Left lung (tissue), 10 donors: Measurements from ENCODE around the gene TPCN2. TPM values are rescaled to one million over a fixed set of nuclear protein-coding genes. Genes with fewer than 3 reads are reported as not detected.

Experiments used
- ATAC-seq: fragments of 200-7000 bp; cut with Tn5 transposase; one replicate; pipeline ENCODE4 v1.9.1; 2020; ENCODE audit warnings: moderate library complexity
- DNase-seq, 4 donors: peaks; one replicate each; pipeline ENCODE4 v3.0.0-alpha.2; 2013 to 2020
- H3K27ac ChIP-seq, 2 donors: fragments of 200-600 bp; sonication (generic) in 1 of 2; one replicate each; pipeline versions ENCODE4 v1.5.0 to v1.8.0; 2020 to 2021
- H3K27me3 ChIP-seq, 2 donors: fragments of 200-600 bp; sonication (generic) in 1 of 2; one replicate each; pipeline versions ENCODE4 v1.5.0 to v1.8.0; 2020 to 2021
- H3K36me3 ChIP-seq, 2 donors: fragments of 200-600 bp; sonication (generic) in 1 of 2; one replicate each; pipeline versions ENCODE4 v1.5.0 to v1.8.0; 2020 to 2021
- H3K4me1 ChIP-seq, 2 donors: fragments of 200-600 bp; one replicate each; pipeline ENCODE4 v1.8.0; 2021
- H3K4me3 ChIP-seq, 2 donors: fragments of 200-600 bp; sonication (generic) in 1 of 2; one replicate each; pipeline versions ENCODE4 v1.5.0 to v1.8.0; 2020 to 2021; ENCODE audit warnings: mild to moderate bottlenecking in 1 of 2
- H3K9me3 ChIP-seq, 2 donors: fragments of 200-600 bp; sonication (generic) in 1 of 2; one replicate each; pipeline versions ENCODE4 v1.5.0 to v1.8.0; 2020 to 2021
- intact Hi-C, 2 donors: fragments of 100-400 bp; cut with DNase I; formaldehyde crosslinking; loops; one replicate each; pipeline versions ENCODE4 v1.11.2 to v1.14.2; 2022
- microRNA-seq, 2 donors: library from miRNA; unstranded; fragments of <30 nt; microRNA quantifications; one replicate each; pipeline ENCODE4, GENCODE V29; 2019
- polyA plus RNA-seq, 6 donors: library from polyadenylated mRNA; unstranded; fragments of 120-200 nt; gene quantifications; one replicate each; pipeline ENCODE4 v1.2.1, GENCODE V29; 2013; ENCODE audit not compliant: insufficient read length in 6 of 6
- total RNA-seq, 2 donors: library from RNA; stranded (reverse); fragmentation: NEBNext Ultra II Directional; extraction: Animal tissue kit (Norgen Biotek cat#: 25700); gene quantifications; one replicate each; pipeline ENCODE4 v1.2.1, GENCODE V29; 2021
- TF ChIP-seq, protein P1 (sequence below), 2 donors: fragments of 200-600 bp; sonication (generic) in 1 of 2; IDR thresholded peaks; one replicate each; pipeline versions ENCODE4 v1.5.0 to v1.8.0; 2021; ENCODE audit warnings: antibody characterized with exemption in 2 of 2
- donor health status: DM: no; HTN: yes; CAD: no.
- donor health status: DM: no; HTN: no; CAD: no.

The TPCN2 gene
- total and polyA plus RNA-seq, 8 donors, result 12.1 to 22.0 (median 14.9) TPM

- TF ChIP-seq, protein P1, sequence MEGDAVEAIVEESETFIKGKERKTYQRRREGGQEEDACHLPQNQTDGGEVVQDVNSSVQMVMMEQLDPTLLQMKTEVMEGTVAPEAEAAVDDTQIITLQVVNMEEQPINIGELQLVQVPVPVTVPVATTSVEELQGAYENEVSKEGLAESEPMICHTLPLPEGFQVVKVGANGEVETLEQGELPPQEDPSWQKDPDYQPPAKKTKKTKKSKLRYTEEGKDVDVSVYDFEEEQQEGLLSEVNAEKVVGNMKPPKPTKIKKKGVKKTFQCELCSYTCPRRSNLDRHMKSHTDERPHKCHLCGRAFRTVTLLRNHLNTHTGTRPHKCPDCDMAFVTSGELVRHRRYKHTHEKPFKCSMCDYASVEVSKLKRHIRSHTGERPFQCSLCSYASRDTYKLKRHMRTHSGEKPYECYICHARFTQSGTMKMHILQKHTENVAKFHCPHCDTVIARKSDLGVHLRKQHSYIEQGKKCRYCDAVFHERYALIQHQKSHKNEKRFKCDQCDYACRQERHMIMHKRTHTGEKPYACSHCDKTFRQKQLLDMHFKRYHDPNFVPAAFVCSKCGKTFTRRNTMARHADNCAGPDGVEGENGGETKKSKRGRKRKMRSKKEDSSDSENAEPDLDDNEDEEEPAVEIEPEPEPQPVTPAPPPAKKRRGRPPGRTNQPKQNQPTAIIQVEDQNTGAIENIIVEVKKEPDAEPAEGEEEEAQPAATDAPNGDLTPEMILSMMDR (IDR thresholded peaks at IDR 0.05), result no peak
- Histone ChIP-seq H3K9me3 (no peaks in the 10 kb centered on the region), H3K36me3 (no peaks in the 10 kb centered on the region), H3K4me1 (no peaks in the 10 kb centered on the region), H3K27ac (no peak overlapping the region), H3K4me3 (no peak overlapping the region), H3K27me3 (no peaks in the 10 kb centered on the region)
- no peak for ATAC-seq
- intact Hi-C loops, result no loop called here
- no peak for DNase-seq
Measured at GRCh38 chr11:69174841-69175240, 126.1 kb downstream of the TPCN2 start.

GRCh38 chr11:69178819-69179482, 130.2 kb downstream of the TPCN2 start:
- TF ChIP-seq, protein P1 (IDR thresholded peaks at IDR 0.05), result no peak
- ATAC-seq (no peak), DNase-seq (no peak)
- no peak overlapping the region for H3K27ac ChIP-seq
- H3K27me3 ChIP-seq, result no peaks in the 10 kb centered on the region
- no peak overlapping the region for H3K4me3 ChIP-seq
- intact Hi-C loops, result no loop called here
- H3K4me1 ChIP-seq, result no peaks in the 10 kb centered on the region
- H3K9me3 ChIP-seq, result peaks cover 0 to 3% of the 10 kb centered on the region in 2 donors
- H3K36me3 ChIP-seq, result no peaks in the 10 kb centered on the region

GRCh38 chr11:69180226-69180625, 131.5 kb downstream of the TPCN2 start:
- Histone ChIP-seq H3K9me3 (peaks cover 0 to 3% of the 10 kb centered on the region in 2 donors), H3K4me3 (no peak overlapping the region)
- no peak for ATAC-seq

GRCh38 chr11:69180726-69181125, 132.0 kb downstream of the TPCN2 start:
- no peaks in the 10 kb centered on the region for H3K36me3 ChIP-seq
- DNase-seq (no peak), ATAC-seq (no peak)
- H3K4me1 ChIP-seq, result no peaks in the 10 kb centered on the region
- no peak overlapping the region for H3K4me3 ChIP-seq
- intact Hi-C loops, result no loop called here
- TF ChIP-seq, protein P1 (IDR thresholded peaks at IDR 0.05), result no peak
- H3K27ac ChIP-seq, result no peak overlapping the region
- peaks cover 0 to 3% of the 10 kb centered on the region in 2 donors for H3K9me3 ChIP-seq
- H3K27me3 ChIP-seq, result no peaks in the 10 kb centered on the region

More at GRCh38 chr11:69180226-69180625, 131.5 kb downstream of the TPCN2 start:
- H3K27me3 ChIP-seq, result no peaks in the 10 kb centered on the region
- no peaks in the 10 kb centered on the region for H3K4me1 ChIP-seq
- TF ChIP-seq, protein P1 (IDR thresholded peaks at IDR 0.05), result no peak
- no peak for DNase-seq
- no peaks in the 10 kb centered on the region for H3K36me3 ChIP-seq
- no peak overlapping the region for H3K27ac ChIP-seq
- intact Hi-C loops, result no loop called here

DNA sequence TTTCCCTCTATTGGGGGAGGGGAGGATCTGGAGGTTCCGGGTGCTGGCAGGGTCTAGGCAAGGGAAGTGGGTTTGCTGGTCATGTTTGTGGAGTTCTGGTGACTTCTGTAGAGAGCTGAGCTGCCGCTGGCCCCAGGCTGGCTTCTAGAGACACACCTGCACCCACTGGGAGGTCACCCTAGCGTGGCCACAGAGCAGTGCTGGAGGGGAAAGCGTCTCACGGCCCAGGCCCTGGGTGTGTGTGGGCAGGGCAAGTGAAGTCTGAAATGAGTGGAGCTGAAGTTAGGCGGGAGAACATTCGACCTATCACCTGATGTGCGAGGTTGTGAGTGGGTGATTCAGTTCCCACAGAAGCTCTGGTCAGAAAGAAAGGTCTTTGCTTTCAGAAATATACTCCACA, 134.9 kb downstream of the TPCN2 start:
- Histone ChIP-seq H3K9me3 (peaks cover 0 to 14% of the 10 kb centered on the region in 2 donors), H3K27ac (no peak overlapping the region), H3K4me3 (no peak overlapping the region), H3K36me3 (no peaks in the 10 kb centered on the region), H3K4me1 (no peaks in the 10 kb centered on the region), H3K27me3 (no peaks in the 10 kb centered on the region)
- DNase-seq (no peak), ATAC-seq (no peak)
- TF ChIP-seq, protein P1 (IDR thresholded peaks at IDR 0.05), result no peak
- intact Hi-C loops, result no loop called here

Small RNA genes lying within 50 kb of the gene (microRNA-seq; reads per million reads assigned to microRNA genes)
- 0.34 to 0.41 reads per million in 2 donors for gene MIR3164

Other genes with a start within 250 kb of the TPCN2 start
- 10 to 100 TPM; 50.0 to 83.9 TPM for gene CPT1A, start 207.0 kb upstream of the TPCN2 start, total RNA-seq
- gene CPT1A, start 207.0 kb upstream of the TPCN2 start, polyA plus RNA-seq, result 10 to 100 TPM; 25.7 to 34.1 (median 30.8) TPM
- 10 to 100 TPM; 32.4 to 38.9 TPM for gene MRPL21, start 145.1 kb upstream of the TPCN2 start, total RNA-seq
- gene MRPL21, start 145.1 kb upstream of the TPCN2 start, polyA plus RNA-seq, result 10 to 100 TPM; 56.7 to 67.2 (median 60.3) TPM
- gene IGHMBP2, start 145.0 kb upstream of the TPCN2 start, total RNA-seq, result 10 to 100 TPM; 19.4 to 30.4 TPM
- gene IGHMBP2, start 145.0 kb upstream of the TPCN2 start, polyA plus RNA-seq, result 10 to 100 TPM; 16.9 to 22.4 (median 19.0) TPM
- not detected for gene MRGPRD, start 67.9 kb upstream of the TPCN2 start, total RNA-seq
- gene MRGPRD, start 67.9 kb upstream of the TPCN2 start, polyA plus RNA-seq, result not detected
- gene MRGPRF, start 35.7 kb upstream of the TPCN2 start, total RNA-seq, result 10 to 100 TPM; 12.6 to 22.6 TPM
- 1 to 10 TPM; 4.2 to 8.5 (median 5.0) TPM for gene MRGPRF, start 35.7 kb upstream of the TPCN2 start, polyA plus RNA-seq
- gene SMIM38, start 107.0 kb downstream of the TPCN2 start, total RNA-seq, result under 1 TPM; 0.09 to 0.24 TPM
- 1 to 10 TPM in 2 of 6 donors, under 1 TPM in 4; 0.41 to 1.3 (median 0.79) TPM for gene SMIM38, start 107.0 kb downstream of the TPCN2 start, polyA plus RNA-seq
- under 1 TPM; 0.47 to 0.85 TPM for gene MYEOV, start 245.2 kb downstream of the TPCN2 start, total RNA-seq
- under 1 TPM in 5 of 6 donors, not detected in 1; 0.31 to 0.77 (median 0.44) TPM for gene MYEOV, start 245.2 kb downstream of the TPCN2 start, polyA plus RNA-seq